ENCODE measurements around the gene CLPX.

Gene CLPX

DNA sequence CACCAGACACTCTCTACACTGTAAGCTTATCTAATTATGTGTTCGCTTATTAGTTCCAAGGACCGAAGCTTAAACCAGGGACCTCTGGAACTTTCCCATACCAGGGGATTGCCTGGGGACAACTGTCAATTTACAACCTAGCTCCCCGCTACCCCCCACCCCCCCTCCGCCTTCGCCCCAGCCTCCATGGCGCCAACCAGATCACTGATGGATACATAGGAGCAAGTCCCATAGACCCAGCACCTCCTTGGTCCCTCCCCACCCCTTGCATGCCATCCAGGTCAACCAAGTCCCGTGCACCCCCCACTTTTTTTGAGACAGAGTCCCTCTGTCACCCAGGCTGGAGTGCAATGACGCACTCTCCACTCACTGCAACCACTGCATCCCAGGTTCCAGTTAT, 50.6 kb downstream of the CLPX start:
- TF ChIP-seq TSHZ2 (CRISPR knock-in tag; IDR thresholded peaks at IDR 0.05) = no peak
- TF ChIP-seq, protein P1, sequence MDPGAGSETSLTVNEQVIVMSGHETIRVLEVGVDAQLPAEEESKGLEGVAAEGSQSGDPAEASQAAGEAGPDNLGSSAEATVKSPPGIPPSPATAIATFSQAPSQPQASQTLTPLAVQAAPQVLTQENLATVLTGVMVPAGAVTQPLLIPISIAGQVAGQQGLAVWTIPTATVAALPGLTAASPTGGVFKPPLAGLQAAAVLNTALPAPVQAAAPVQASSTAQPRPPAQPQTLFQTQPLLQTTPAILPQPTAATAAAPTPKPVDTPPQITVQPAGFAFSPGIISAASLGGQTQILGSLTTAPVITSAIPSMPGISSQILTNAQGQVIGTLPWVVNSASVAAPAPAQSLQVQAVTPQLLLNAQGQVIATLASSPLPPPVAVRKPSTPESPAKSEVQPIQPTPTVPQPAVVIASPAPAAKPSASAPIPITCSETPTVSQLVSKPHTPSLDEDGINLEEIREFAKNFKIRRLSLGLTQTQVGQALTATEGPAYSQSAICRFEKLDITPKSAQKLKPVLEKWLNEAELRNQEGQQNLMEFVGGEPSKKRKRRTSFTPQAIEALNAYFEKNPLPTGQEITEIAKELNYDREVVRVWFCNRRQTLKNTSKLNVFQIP (CRISPR knock-in tag; IDR thresholded peaks at IDR 0.05; ENCODE audit: borderline replicate concordance, low read depth) = no peak
- no peak for TF ChIP-seq CREB5 (CRISPR knock-in tag; IDR thresholded peaks at IDR 0.05; ENCODE audit: low read depth)
- no peak for TF ChIP-seq ESRRG (CRISPR knock-in tag; IDR thresholded peaks at IDR 0.05)
- TF ChIP-seq OSR1 (CRISPR knock-in tag; IDR thresholded peaks at IDR 0.05) = no peak
- no peak for TF ChIP-seq SNAI2 (CRISPR knock-in tag; IDR thresholded peaks at IDR 0.05)
- no peak for TF ChIP-seq ISL1 (CRISPR knock-in tag; IDR thresholded peaks at IDR 0.05)
- no peak for ATAC-seq

DNA sequence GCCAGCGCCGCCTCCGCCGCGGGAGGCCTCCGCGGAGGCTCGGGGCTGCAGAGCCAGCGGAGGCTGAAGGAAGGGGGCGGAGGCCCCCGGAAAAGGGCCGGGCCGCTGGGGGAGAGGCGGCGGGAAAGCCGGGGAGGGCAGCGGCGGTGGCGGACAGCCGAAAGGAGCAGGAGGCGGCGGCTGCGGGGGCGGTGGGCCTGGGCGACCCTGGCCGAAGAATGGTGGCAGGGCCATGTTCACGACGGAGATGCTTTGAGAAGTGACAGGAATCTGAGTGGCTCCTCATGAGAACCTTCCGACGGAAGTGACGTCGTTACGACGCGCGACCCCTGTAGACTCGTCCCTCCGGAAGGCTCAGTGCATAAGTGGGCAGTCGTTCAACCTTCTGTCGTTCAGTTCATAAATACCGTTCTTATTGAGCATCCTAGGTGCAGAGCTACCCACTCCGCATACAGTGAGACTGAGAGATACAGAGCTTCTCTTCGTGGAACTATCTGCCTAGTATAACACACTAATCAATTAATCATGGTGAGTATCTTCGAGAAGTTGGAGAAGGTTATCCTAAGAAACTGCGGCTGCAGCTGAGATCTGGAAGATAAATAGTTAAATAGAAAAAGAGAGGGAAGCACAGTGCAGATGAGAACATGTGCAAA, 51.5 kb downstream of the CLPX start, which contains the start of gene PDCD7:
PDCD7 (minus strand) TSS at position 261 of the 653 bp plus-strand sequence; CDS start at position 234, 27 bp downstream.
- TF ChIP-seq GLIS3 (CRISPR knock-in tag; IDR thresholded peaks at IDR 0.05) (no peak), CREB5 (CRISPR knock-in tag; IDR thresholded peaks at IDR 0.05; ENCODE audit: low read depth) (no peak), ZNF565 (CRISPR knock-in tag; conservative IDR thresholded peaks at IDR 0.05; ENCODE audit: low read depth) (no peak), TSHZ2 (CRISPR knock-in tag; IDR thresholded peaks at IDR 0.05) (0 out of 2 replicates have a peak, but pooled peaks have one; percentile 39), ZNF70 (CRISPR knock-in tag; IDR thresholded peaks at IDR 0.05) (no peak)
- ATAC-seq = peak; percentile 94

- peak; percentile 67 for ATAC-seq
- TF ChIP-seq, protein P2, sequence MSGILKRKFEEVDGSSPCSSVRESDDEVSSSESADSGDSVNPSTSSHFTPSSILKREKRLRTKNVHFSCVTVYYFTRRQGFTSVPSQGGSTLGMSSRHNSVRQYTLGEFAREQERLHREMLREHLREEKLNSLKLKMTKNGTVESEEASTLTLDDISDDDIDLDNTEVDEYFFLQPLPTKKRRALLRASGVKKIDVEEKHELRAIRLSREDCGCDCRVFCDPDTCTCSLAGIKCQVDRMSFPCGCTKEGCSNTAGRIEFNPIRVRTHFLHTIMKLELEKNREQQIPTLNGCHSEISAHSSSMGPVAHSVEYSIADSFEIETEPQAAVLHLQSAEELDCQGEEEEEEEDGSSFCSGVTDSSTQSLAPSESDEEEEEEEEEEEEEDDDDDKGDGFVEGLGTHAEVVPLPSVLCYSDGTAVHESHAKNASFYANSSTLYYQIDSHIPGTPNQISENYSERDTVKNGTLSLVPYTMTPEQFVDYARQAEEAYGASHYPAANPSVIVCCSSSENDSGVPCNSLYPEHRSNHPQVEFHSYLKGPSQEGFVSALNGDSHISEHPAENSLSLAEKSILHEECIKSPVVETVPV (CRISPR knock-in tag; IDR thresholded peaks at IDR 0.05) = no peak
- TF ChIP-seq GLIS3 (CRISPR knock-in tag; IDR thresholded peaks at IDR 0.05) = no peak
Measured at GRCh38 chr15:65132878-65133547, 52.1 kb downstream of the CLPX start.

GRCh38 chr15:65130941-65131340, 54.2 kb downstream of the CLPX start:
- TF ChIP-seq ZNF70 (CRISPR knock-in tag; IDR thresholded peaks at IDR 0.05) (no peak), PATZ1 (CRISPR knock-in tag; IDR thresholded peaks at IDR 0.05; ENCODE audit: borderline replicate concordance) (no peak)
- no peak for ATAC-seq

Data from SK-N-SH treated with all-trans-retinoic acid at 6 μM for 48 hours (cell line).